ENCODE data around the gene MED31. TPM values are rescaled to one million over a fixed set of nuclear protein-coding genes. Genes with fewer than 3 reads are reported as not detected.

Gene MED31
- total and polyA plus RNA-seq, 2 donors (not counting 3 experiments of a cell fraction or from before 2014, with no cell fraction given) = 13.7 to 29.4 TPM

DNA sequence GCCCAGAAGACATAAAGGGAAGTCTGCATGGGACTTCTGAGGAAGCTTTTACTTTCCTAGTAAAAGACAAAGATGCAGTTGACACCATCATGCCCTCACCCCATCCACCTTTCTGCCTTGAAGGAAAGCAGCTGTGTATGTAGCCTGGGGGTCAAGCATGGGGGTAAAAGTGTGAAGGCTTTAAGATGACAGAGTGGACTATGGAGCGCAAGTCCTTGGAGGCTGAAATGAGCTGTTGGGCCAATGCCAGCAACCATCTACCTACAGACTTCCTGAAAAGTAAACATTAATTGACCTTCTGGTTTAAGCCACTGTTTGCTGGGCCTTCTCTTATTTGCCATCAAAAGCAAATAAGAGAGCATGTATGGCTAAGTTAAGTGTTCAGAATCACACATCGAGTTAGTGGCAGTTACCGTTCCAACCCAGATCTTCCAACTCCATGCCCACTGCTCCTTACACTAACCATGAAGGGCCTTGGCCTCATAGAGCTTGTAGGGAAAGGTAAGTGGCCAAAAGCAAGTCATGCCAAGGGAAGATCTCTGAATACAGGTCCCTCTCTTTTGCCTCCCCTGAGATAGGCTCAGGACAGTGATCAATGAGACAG is 31.8 kb upstream of the MED31 start:
- BruUV-seq (replicated peaks) = no TSS peak
- H4K20me1 ChIP-seq (replicated peaks; ENCODE audit: control insufficient read depth, extremely low read depth, insufficient read depth, low read length) = no peaks in the 10 kb centered on the region
- intact Hi-C loops (cut with micrococcal nuclease) = no loop called here
- H3K4me1 ChIP-seq (ENCODE audit: control insufficient read depth, extremely low read depth, insufficient read depth, low read length) = no peaks in the 10 kb centered on the region
- dilution Hi-C loops (cut with MboI; ENCODE audit: extremely low pct_ligation_motif_present, low sequenced_read_pairs) = no loop called here
- H3K27ac ChIP-seq (ENCODE audit: insufficient read depth, low read depth, low read length) = no peak overlapping the region
- no peaks in the 10 kb centered on the region for H3K9me1 ChIP-seq (replicated peaks; ENCODE audit: control insufficient read depth, extremely low read depth, insufficient read depth, low read length)
- no peak overlapping the region for H2AFZ ChIP-seq (ENCODE audit: low read depth, low read length)
- H3K27me3 ChIP-seq (ENCODE audit: control insufficient read depth in 2 of 2, insufficient read depth in 2 of 2, low read length in 2 of 2) = peaks cover 0 to 5% of the 10 kb centered on the region in 2 experiments
- no peak overlapping the region for H3K9ac ChIP-seq (replicated peaks; ENCODE audit: extremely low read depth, insufficient read depth, low read length)
- no peaks in the 10 kb centered on the region for H3K9me3 ChIP-seq (replicated peaks; ENCODE audit: control insufficient read depth, insufficient read depth, low read length)
- ChIA-PET CTCF (interaction anchor here (0.9 to 1.3 kb wide), 2 partner anchors 17 to 228 kb away, joined by 3 read pairs; no protein-coding TSS in a partner anchor), POLR2A (no interaction called here)
- no peak for TF ChIP-seq EZH2 (IDR thresholded peaks at IDR 0.05; ENCODE audit: borderline replicate concordance, low read depth, low read length, severe bottlenecking)
- no peak for TF ChIP-seq POLR2A (IDR thresholded peaks at IDR 0.05; ENCODE audit: low read depth, low read length)
- TF ChIP-seq, protein P1, sequence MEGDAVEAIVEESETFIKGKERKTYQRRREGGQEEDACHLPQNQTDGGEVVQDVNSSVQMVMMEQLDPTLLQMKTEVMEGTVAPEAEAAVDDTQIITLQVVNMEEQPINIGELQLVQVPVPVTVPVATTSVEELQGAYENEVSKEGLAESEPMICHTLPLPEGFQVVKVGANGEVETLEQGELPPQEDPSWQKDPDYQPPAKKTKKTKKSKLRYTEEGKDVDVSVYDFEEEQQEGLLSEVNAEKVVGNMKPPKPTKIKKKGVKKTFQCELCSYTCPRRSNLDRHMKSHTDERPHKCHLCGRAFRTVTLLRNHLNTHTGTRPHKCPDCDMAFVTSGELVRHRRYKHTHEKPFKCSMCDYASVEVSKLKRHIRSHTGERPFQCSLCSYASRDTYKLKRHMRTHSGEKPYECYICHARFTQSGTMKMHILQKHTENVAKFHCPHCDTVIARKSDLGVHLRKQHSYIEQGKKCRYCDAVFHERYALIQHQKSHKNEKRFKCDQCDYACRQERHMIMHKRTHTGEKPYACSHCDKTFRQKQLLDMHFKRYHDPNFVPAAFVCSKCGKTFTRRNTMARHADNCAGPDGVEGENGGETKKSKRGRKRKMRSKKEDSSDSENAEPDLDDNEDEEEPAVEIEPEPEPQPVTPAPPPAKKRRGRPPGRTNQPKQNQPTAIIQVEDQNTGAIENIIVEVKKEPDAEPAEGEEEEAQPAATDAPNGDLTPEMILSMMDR (IDR thresholded peaks at IDR 0.05; ENCODE audit: extremely low read depth in 1 of 2, insufficient read depth in 1 of 2, low read depth in 1 of 2, low read length in 2 of 2) = no peak
- no peak for TF ChIP-seq FOS (IDR thresholded peaks at IDR 0.05; ENCODE audit: borderline replicate concordance, insufficient read depth, low read length)
- no peak for TF ChIP-seq MYC (IDR thresholded peaks at IDR 0.05; ENCODE audit: low read depth, low read length)
- no peak for TF ChIP-seq JUN (IDR thresholded peaks at IDR 0.05; ENCODE audit: borderline replicate concordance, insufficient read depth, insufficient read length, low read depth)
- no peak for TF ChIP-seq GATA2 (IDR thresholded peaks at IDR 0.05; ENCODE audit: insufficient read depth, insufficient read length, low read depth, low read length)
- TF ChIP-seq POLR2AphosphoS5 (IDR thresholded peaks at IDR 0.05; ENCODE audit: insufficient read depth, low read depth, low read length) = no peak
- TF ChIP-seq, protein P2, sequence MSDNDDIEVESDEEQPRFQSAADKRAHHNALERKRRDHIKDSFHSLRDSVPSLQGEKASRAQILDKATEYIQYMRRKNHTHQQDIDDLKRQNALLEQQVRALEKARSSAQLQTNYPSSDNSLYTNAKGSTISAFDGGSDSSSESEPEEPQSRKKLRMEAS (IDR thresholded peaks at IDR 0.05; ENCODE audit: insufficient read depth, insufficient read length) = no peak
- no peak overlapping the region for H3K4me3 ChIP-seq (replicated peaks in 1 of 3; ENCODE audit: insufficient read depth in 1 of 3, low read depth in 1 of 3, low read length in 3 of 3)
- no peaks in the 10 kb centered on the region for H3K79me2 ChIP-seq (ENCODE audit: control insufficient read depth, insufficient read depth, low read length)
- no peak overlapping the region for H3K4me2 ChIP-seq (ENCODE audit: insufficient read depth, low read length)
- no peak for FAIRE-seq
- H3K36me3 ChIP-seq (ENCODE audit: control insufficient read depth in 2 of 2, extremely low read depth in 1 of 2, insufficient read depth in 2 of 2, low read length in 2 of 2) = no peaks in the 10 kb centered on the region
- no peak for DNase-seq (ENCODE audit: low read depth, low spot score)

Data from endothelial cell of umbilical vein (primary cell).